SKM-1 treated with dmso at 0.1 percent for 144 hours (cell line): Measurements from ENCODE around the gene FGB.

Source experiments
- DNase-seq: peaks from one replicate; lab custom pipeline; 2025; ENCODE audit not compliant: unreplicated experiment; lab: John Stamatoyannopoulos, UW

FGB gene

GRCh38 chr4:154562697-154563254 lies at the start of gene FGB:
FGB (plus strand) TSS chr4:154563011; CDS start chr4:154563019, 8 bp downstream.
- no peak for DNase-seq

GRCh38 chr4:154516318-154517029 lies 46.3 kb upstream of the FGB start:
- no peak for DNase-seq

DNA sequence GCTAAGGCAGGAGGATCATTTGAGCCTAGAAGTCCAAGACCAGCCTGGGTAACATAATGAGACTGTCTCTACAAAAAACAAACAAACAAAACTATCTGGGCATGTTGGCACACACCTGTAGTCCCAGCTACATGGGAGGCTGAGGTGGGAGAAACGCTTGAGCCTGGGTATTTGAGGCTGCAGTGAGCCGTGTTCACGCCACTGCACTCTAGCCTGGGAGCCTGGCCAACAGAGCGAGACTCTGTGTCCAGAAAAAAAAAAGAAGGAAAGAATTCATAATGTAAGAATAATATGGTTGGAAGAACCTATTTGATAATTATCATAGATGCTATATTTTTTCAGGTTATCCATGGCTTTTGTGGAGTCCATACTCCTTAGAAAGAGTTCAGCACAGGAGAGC lies 45.2 kb upstream of the FGB start:
- DNase-seq = no peak

DNA sequence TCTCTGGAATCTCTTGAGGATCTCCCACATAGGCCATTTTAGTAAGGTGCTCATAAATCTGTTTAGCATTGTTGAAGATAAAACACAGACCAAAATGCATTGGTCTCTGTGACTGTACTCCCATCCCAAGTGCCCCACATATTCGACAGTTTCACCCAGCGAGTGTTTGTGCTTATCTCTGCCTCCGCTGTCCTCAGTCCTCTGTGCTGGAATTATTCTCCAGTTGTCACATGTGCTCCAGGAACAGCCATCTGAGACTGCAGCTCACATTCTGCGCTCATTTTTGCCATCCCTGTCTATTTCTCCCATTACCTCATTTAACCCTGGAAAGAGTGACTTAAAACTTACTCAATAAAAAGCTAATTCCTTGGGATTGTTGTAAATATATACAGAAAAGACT lies 43.6 kb upstream of the FGB start:
- DNase-seq = no peak

GRCh38 chr4:154521607-154522006 lies 41.2 kb upstream of the FGB start:
- no peak for DNase-seq

DNA sequence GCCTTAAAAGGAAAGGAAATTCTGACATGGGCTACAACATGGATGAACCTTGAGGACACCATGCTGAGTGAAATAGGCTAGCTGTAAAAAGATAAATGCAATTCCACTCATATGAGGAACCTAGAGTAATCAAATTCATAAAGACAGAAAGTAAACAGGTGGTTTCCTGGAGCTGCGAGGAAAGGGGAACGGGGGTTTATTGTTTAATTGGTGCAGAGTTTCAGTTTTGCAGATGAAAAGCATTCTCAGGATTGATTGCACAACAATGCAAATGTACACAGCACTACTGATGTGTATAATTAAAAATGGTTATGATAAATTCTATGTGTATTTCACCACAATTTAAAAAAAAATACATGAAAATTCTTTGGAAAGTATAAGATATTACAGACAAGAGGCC lies 36.7 kb upstream of the FGB start:
- DNase-seq = no peak

DNA sequence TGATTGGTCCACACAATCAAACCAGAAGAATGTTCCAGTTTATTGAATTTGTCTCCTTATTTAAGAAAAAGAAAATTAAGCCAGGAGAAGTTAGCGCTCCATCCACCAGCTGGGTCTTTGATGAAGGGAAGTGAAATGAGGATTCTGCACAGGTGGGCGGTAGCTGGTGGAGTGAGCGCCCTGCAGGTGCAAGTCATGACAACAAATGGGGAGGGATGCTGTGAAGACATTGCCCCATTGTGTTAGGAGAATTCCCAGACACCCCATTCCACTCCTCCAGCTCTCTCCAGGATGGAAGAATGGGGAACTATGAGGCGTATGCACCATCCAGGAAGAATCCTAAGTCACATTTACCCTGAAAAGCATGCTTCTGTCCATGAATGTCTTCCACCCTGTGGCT lies 35.5 kb upstream of the FGB start:
- no peak for DNase-seq

- DNase-seq = no peak
Observed at GRCh38 chr4:154528869-154529268, 33.9 kb upstream of the FGB start.

DNA sequence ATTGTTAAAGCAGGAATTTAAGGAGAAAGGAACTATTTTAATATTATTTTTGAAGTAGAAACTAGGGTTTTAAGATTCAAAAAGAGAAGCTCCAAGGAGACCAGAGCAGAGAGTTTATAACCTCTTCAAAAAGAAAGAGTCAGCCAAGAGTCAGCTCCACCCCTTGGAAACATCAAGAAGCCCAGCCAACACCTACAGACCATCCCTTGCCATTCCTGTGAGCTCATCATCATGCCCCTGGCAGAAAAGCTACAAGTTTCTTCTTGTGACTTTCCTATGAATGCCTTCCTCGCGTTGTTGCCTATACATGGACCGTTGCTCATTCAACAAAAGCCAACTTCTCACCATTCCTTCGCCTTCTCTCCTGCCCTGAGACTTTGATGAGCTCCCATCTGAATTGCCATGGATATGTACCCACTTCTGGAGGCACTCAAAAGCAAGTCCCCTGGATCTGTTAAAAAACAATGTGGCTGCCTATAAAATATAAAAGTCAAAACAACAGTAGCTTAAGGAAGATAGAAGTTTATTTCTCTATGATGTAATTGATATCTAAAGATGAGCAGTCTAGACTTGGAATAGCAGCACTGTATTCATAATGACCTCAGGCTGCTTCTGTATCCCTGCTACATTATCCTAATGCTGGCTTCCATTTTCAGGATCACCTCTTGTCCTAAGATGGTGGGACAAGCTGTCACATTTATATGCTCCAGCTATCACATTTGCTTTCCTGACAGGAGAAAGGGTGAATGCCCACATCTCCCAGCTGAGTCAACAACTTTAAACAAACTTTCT lies 32.9 kb upstream of the FGB start:
- DNase-seq = no peak

- no peak for DNase-seq
Observed at GRCh38 chr4:154534296-154534695, 28.5 kb upstream of the FGB start.

- no peak for DNase-seq
Observed at GRCh38 chr4:154542271-154542879, 20.4 kb upstream of the FGB start.

- DNase-seq = no peak
Observed at GRCh38 chr4:154545689-154546088, 17.1 kb upstream of the FGB start.

DNA sequence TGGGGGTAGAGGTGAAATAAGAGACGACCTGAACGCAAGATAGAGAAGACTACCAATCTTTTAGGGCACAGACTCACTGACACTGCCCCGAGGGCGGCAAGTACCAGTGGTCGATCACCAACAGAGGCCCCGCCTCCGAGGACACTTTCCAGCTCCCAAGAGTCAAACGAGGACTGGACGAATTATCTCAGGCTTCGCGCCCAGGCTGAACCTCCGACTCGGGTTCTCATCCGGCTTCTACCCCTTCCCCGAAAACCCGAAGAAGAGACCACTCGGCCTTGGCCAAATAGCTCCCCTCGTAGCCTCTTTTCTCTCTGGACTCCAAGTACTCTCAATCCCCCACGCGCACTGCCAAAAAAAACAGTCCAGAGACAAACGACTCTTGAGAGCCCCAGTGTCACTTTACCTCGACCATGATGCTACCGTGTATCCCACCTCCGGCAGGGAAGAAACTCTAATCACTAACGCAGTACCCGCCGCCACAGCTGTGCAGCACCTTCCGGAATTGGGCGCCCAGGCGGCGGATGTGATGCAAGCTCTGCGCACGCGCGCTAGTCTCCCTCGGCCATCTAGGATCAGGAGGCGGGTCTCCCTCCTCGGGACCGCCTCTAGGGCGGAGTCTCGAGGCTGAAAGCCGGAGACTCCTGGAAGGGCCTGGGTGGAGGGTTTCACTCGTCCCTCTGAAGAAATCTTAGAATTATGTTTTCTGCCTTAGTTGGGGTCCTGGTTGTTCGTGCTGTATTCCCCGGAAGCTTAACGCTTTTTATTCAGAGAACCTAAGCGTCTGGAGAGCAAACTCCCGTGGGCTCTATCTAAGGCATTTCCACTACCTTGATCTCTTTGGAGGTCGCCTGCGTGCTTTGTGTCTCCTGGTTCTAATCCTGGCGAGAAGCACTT lies 12.7 kb upstream of the FGB start, which contains the start of gene PLRG1:
Gene PLRG1, minus strand, starts transcription at position 507 of the 897 bp plus-strand sequence. Its CDS starts 92 bp downstream, at position 415.
- peak; percentile 92 for DNase-seq

- peak; percentile 70 for DNase-seq
Observed at GRCh38 chr4:154551872-154552686, 10.7 kb upstream of the FGB start.

DNA sequence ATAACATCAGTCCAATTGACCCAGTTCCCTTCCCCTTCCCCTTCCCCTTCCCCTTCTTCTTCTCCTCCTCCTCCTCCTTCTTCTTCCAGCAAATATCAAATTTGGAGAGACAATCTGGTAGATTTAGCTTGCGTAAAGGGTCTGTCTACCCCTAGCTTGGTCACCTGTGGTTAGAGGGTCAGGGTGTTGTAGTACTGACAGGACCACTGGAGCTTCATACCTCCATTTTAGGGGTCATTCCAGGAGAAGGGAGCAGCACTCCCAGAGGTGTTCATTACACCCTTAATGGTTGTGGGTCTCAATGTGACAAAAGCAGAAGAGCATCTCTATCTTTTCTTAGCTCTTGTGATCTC lies 3.7 kb upstream of the FGB start:
- DNase-seq = no peak

DNA sequence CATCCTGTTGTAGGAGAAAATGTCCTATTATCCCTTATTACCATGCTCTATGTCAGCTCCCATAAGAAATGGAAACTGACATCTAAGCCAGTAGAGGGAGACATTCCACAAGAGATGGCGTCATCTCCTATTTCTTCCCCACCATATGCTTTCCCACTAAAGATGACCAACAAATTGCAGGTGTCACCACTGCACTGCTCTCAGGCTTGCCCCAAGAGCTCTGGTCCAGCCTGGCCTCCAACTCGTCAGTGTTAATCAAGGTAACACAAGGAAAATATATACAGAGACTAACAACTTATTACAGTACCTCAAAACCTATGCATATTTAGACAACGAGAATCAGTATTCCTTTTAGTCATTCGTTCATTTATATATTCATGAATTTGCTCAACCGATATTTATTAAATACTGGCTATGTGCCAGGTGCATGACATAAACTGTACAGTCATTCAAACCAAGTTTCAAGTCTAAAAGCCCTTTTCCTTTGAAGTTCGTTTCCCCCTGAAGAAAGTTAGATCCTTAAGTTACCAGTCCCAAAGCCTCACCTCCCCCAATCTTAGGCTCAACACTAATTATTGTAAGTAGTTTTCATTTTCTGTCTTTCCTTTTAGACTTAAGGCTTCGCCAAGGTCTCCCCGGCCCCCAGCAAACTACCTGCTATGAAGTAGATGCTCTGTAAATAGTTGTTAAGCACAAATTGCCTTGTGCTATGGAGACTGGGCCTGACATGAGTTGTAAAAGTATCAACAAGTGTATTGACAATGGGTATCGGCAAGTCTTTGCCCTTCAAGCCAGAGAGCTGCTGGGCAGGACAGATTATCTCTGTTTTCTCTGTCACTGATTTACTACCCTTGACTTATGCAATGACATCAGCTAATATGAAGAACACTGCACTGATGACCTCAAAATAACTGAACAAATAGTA lies 3.1 kb upstream of the FGB start:
- DNase-seq = peak; percentile 33

GRCh38 chr4:154560419-154560801 lies 2.4 kb upstream of the FGB start:
- no peak for DNase-seq

- DNase-seq = no peak
Observed at GRCh38 chr4:154560824-154561231, 2.0 kb upstream of the FGB start.

- no peak for DNase-seq
Observed at GRCh38 chr4:154564311-154564710, 1.5 kb downstream of the FGB start.
